Thoracic aorta (tissue), 2 donors: ENCODE results near the gene VTN. TPM values are rescaled to one million over a fixed set of nuclear protein-coding genes. Genes with fewer than 3 reads are reported as not detected.

Experiments
- ATAC-seq: fragments of 150-250 bp; one replicate; pipeline ENCODE4 v1.8.0; 2017; ENCODE audit warnings: low read depth; ENCODE audit not compliant: insufficient number of reproducible peaks, low FRiP score
- DNase-seq: peaks from one replicate; pipeline ENCODE4 v3.0.0-alpha.2; 2020; ENCODE audit warnings: low spot score
- H3K27ac ChIP-seq, 2 donors: fragments of 200-600 bp; sonication (generic); 1 replicate in 1 of 2; 2 replicates in 1 of 2; pipeline ENCODE4 v1.5.1; 2016; ENCODE audit warnings: mild to moderate bottlenecking in 2 of 2, moderate library complexity in 2 of 2
- H3K27me3 ChIP-seq: fragments of 200-600 bp; sonication (generic); replicated peaks from 2 replicates; pipeline ENCODE4 v1.6.0; 2016; ENCODE audit warnings: mild to moderate bottlenecking; ENCODE audit not compliant: insufficient read depth
- H3K36me3 ChIP-seq: fragments of 200-600 bp; sonication (generic); one replicate; pipeline ENCODE4 v1.5.1; 2016
- H3K4me1 ChIP-seq, 2 donors: fragments of 200-600 bp; sonication (generic); 1 replicate in 1 of 2; 2 replicates in 1 of 2; pipeline versions ENCODE4 v1.5.1 to v1.6.0; 2016; ENCODE audit warnings: low read depth in 2 of 2, mild to moderate bottlenecking in 1 of 2; ENCODE audit not compliant: control insufficient read depth in 1 of 2
- H3K4me3 ChIP-seq: fragments of 200-600 bp; sonication (generic); 2 replicates; pipeline ENCODE4 v1.5.1; 2016; ENCODE audit warnings: mild to moderate bottlenecking
- H3K9me3 ChIP-seq: fragments of 200-600 bp; sonication (generic); 2 replicates; pipeline ENCODE4 v1.5.1; 2016
- CTCF ChIP-seq: fragments of 200-600 bp; sonication (generic); IDR thresholded peaks from one replicate; pipeline ENCODE4 v1.5.1; 2019; ENCODE audit warnings: antibody characterized with exemption
- total RNA-seq, 2 donors: library from RNA; depleted of rRNA; stranded (reverse); fragments of >200 nt; gene quantifications; one replicate each; pipeline versions ENCODE4 v1.1.0 to v1.2.3, GENCODE V29; 2016

VTN gene
- 1 to 10 TPM; 1.1 to 3.1 TPM for total RNA-seq

- no peak for TF ChIP-seq CTCF
- DNase-seq, result no peak
- peak within 1 kb of the TSS; percentile 73 for H3K4me3 ChIP-seq
- no peaks in the 10 kb centered on the region for H3K9me3 ChIP-seq
- no peaks in the 10 kb centered on the region for H3K27me3 ChIP-seq
- no peaks in the 10 kb centered on the region for H3K36me3 ChIP-seq
- no peak for ATAC-seq
- peaks cover 11 to 28% of the 10 kb centered on the region in 2 donors for H3K4me1 ChIP-seq
- H3K27ac ChIP-seq, result peak within 1 kb of the TSS; percentile 57 to 70
Measured at GRCh38 chr17:28370035-28370743, at the start of gene VTN. Gene VTN, minus strand, starts transcription at chr17:28370307. Its CDS starts 104 bp downstream, at chr17:28370203.

- H3K4me3 ChIP-seq, result no peak overlapping the region
- DNase-seq, result no peak
- H3K9me3 ChIP-seq, result no peaks in the 10 kb centered on the region
- no peak for TF ChIP-seq CTCF
- no peaks in the 10 kb centered on the region for H3K27me3 ChIP-seq
- peak; percentile 55 for ATAC-seq
- no peak overlapping the region for H3K27ac ChIP-seq
- H3K36me3 ChIP-seq, result no peaks in the 10 kb centered on the region
- H3K4me1 ChIP-seq, result no peaks in the 10 kb centered on the region
Measured at GRCh38 chr17:28416703-28417311, 46.7 kb upstream of the VTN start.

GRCh38 chr17:28415886-28416285 is 45.8 kb upstream of the VTN start:
- H3K9me3 ChIP-seq, result no peaks in the 10 kb centered on the region
- H3K27me3 ChIP-seq, result no peaks in the 10 kb centered on the region
- no peak for TF ChIP-seq CTCF
- DNase-seq, result no peak
- no peaks in the 10 kb centered on the region for H3K4me1 ChIP-seq
- ATAC-seq, result no peak
- H3K4me3 ChIP-seq, result no peak overlapping the region
- H3K36me3 ChIP-seq, result no peaks in the 10 kb centered on the region
- H3K27ac ChIP-seq, result no peak overlapping the region

- H3K27ac ChIP-seq, result no peak overlapping the region
- H3K9me3 ChIP-seq, result no peaks in the 10 kb centered on the region
- H3K4me1 ChIP-seq, result no peaks in the 10 kb centered on the region
- H3K36me3 ChIP-seq, result no peaks in the 10 kb centered on the region
- H3K4me3 ChIP-seq, result no peak overlapping the region
- ATAC-seq, result no peak
- H3K27me3 ChIP-seq, result no peaks in the 10 kb centered on the region
- DNase-seq, result no peak
- no peak for TF ChIP-seq CTCF
Measured at GRCh38 chr17:28413804-28414203, 43.7 kb upstream of the VTN start.

- Histone ChIP-seq H3K27me3 (no peaks in the 10 kb centered on the region), H3K4me1 (no peaks in the 10 kb centered on the region), H3K27ac (no peak overlapping the region), H3K36me3 (no peaks in the 10 kb centered on the region), H3K4me3 (no peak overlapping the region), H3K9me3 (no peaks in the 10 kb centered on the region)
- ATAC-seq, result no peak
- no peak for DNase-seq
- TF ChIP-seq CTCF, result no peak
Measured at GRCh38 chr17:28412099-28412498, 42.0 kb upstream of the VTN start.
